WTC11 (cell line): ENCODE measurements around the gene MESP1.

Experiments used
- CREB1 ChIP-seq: sonication (generic); formaldehyde crosslinking; IDR thresholded peaks from 2 replicates; pipeline ENCODE4 v1.8.0; 2023; ENCODE audit warnings: mild to moderate bottlenecking, missing genetic modification reagents
- ESRRA ChIP-seq: sonication (generic); formaldehyde crosslinking; IDR thresholded peaks from 2 replicates; pipeline ENCODE4 v1.8.1; 2022; ENCODE audit warnings: mild to moderate bottlenecking, missing genetic modification reagents, borderline replicate concordance
- ETV6 ChIP-seq: sonication (generic); formaldehyde crosslinking; IDR thresholded peaks from 2 replicates; pipeline ENCODE4 v1.8.1; 2022; ENCODE audit warnings: mild to moderate bottlenecking, missing genetic modification reagents
- HMGXB4 ChIP-seq: sonication (generic); formaldehyde crosslinking; IDR thresholded peaks from 2 replicates; pipeline ENCODE4 v1.8.1; 2023; ENCODE audit warnings: mild to moderate bottlenecking, moderate library complexity, missing genetic modification reagents
- JUN ChIP-seq: sonication (generic); formaldehyde crosslinking; IDR thresholded peaks from 2 replicates; pipeline ENCODE4 v1.8.0; 2023; ENCODE audit warnings: mild to moderate bottlenecking, missing genetic modification reagents
- MAX ChIP-seq: sonication (generic); formaldehyde crosslinking; IDR thresholded peaks from 2 replicates; pipeline ENCODE4 v1.8.0; 2022; ENCODE audit warnings: mild to moderate bottlenecking, missing genetic modification reagents
- NFYB ChIP-seq: sonication (generic); formaldehyde crosslinking; conservative IDR thresholded peaks from 2 replicates; pipeline ENCODE4 v1.8.0; 2022; ENCODE audit warnings: low read depth, missing genetic modification reagents
- RORB ChIP-seq: fragments of 250-450 bp; sonication (Bioruptor Pico); IDR thresholded peaks from 2 replicates; pipeline ENCODE4 v1.9.0; 2021; ENCODE audit warnings: mild to moderate bottlenecking
- STAT6 ChIP-seq: sonication (generic); formaldehyde crosslinking; conservative IDR thresholded peaks from 2 replicates; pipeline ENCODE4 v1.8.1; 2023; ENCODE audit warnings: mild to moderate bottlenecking, low read depth, missing genetic modification reagents, moderate library complexity
- ZNF138 ChIP-seq: sonication (generic); formaldehyde crosslinking; conservative IDR thresholded peaks from 2 replicates; pipeline ENCODE4 v1.8.1; 2022; ENCODE audit warnings: mild to moderate bottlenecking, moderate library complexity, missing genetic modification reagents
- TF ChIP-seq, protein P1 (sequence below): fragments of 200-600 bp; IDR thresholded peaks from 2 replicates; pipeline ENCODE4 v1.8.0; 2022; ENCODE audit warnings: antibody characterized with exemption

DNA sequence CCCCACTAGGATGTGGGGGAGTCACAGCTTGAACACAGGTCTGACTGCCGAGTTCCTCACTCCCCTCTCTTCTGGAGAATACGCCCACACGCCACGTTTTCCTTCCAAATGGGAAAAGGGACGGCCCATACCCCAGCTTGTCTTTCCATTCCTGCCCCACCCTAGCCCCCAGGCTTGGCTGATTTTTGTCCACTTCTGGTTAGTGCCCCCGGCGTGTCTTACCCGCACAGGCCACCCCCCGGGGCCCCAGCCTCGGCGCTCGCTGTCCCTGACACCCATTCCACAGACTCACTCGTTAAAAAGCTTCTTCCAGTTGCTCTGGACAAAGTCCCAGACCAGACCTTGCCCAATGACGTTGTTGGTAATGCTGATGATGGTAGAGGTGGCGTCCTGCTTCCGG, 39.6 kb upstream of the MESP1 start:
- TF ChIP-seq NFYB (CRISPR knock-in tag) (no peak), HMGXB4 (CRISPR knock-in tag) (no peak), STAT6 (CRISPR knock-in tag) (no peak), JUN (CRISPR knock-in tag) (no peak), CREB1 (CRISPR knock-in tag) (no peak), ESRRA (CRISPR knock-in tag) (no peak), ZNF138 (CRISPR knock-in tag) (no peak), RORB (CRISPR knock-in tag) (no peak), MAX (CRISPR knock-in tag) (no peak), ETV6 (CRISPR knock-in tag) (no peak)
- TF ChIP-seq, protein P1, sequence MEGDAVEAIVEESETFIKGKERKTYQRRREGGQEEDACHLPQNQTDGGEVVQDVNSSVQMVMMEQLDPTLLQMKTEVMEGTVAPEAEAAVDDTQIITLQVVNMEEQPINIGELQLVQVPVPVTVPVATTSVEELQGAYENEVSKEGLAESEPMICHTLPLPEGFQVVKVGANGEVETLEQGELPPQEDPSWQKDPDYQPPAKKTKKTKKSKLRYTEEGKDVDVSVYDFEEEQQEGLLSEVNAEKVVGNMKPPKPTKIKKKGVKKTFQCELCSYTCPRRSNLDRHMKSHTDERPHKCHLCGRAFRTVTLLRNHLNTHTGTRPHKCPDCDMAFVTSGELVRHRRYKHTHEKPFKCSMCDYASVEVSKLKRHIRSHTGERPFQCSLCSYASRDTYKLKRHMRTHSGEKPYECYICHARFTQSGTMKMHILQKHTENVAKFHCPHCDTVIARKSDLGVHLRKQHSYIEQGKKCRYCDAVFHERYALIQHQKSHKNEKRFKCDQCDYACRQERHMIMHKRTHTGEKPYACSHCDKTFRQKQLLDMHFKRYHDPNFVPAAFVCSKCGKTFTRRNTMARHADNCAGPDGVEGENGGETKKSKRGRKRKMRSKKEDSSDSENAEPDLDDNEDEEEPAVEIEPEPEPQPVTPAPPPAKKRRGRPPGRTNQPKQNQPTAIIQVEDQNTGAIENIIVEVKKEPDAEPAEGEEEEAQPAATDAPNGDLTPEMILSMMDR = no peak
